Fibroblast of pulmonary artery (primary cell): ENCODE results near the gene ANO8.

Experiments
- DNase-seq: peaks from one replicate; pipeline ENCODE4 v3.0.0-alpha.2; 2010; ENCODE audit warnings: low read depth
- H3K4me3 ChIP-seq: replicated peaks from 2 replicates; pipeline ENCODE4 v1.5.1; 2011; ENCODE audit warnings: low read depth, mild to moderate bottlenecking, control low read depth, low read length, moderate library complexity
- CTCF ChIP-seq: IDR thresholded peaks from 2 replicates; pipeline ENCODE4 v1.5.1; 2011; ENCODE audit warnings: mild to moderate bottlenecking, control low read depth, low read length, inconsistent platforms; ENCODE audit errors: missing control alignments

ANO8 gene

GRCh38 chr19:17337675-17338432 lies 3.2 kb upstream of the ANO8 start:
- no peak for DNase-seq
- peak overlapping the region; percentile 95 for H3K4me3 ChIP-seq
- no peak for TF ChIP-seq CTCF

- no peak for TF ChIP-seq CTCF
- peak; percentile 99 for DNase-seq
- H3K4me3 ChIP-seq, result peak within 1 kb of the TSS; percentile 95
Measured at GRCh38 chr19:17336872-17337674, 2.4 kb upstream of the ANO8 start, which contains the start of gene GTPBP3. GTPBP3 (plus strand) TSS chr19:17337553; CDS start chr19:17337612, 59 bp downstream.

- TF ChIP-seq CTCF, result no peak
- H3K4me3 ChIP-seq, result no peak overlapping the region
Measured at GRCh38 chr19:17335575-17335974, 920 bp upstream of the ANO8 start.

GRCh38 chr19:17333611-17334413 lies 843 bp downstream of the ANO8 start:
- TF ChIP-seq CTCF, result no peak
- DNase-seq, result peak; percentile 64
- H3K4me3 ChIP-seq, result peak overlapping the region; percentile 60

More at GRCh38 chr19:17335575-17335974, 920 bp upstream of the ANO8 start:
- DNase-seq, result no peak

- no peak for TF ChIP-seq CTCF
- H3K4me3 ChIP-seq, result no peak overlapping the region
- DNase-seq, result peak; percentile 49
Measured at GRCh38 chr19:17332677-17333581, 1.7 kb downstream of the ANO8 start.

- no peak overlapping the region for H3K4me3 ChIP-seq
- no peak for TF ChIP-seq CTCF
- DNase-seq, result no peak
Measured at GRCh38 chr19:17332360-17332676, 2.3 kb downstream of the ANO8 start.
